IMR-90 (cell line): ENCODE results near the gene IL15RA. TPM values are rescaled to one million over a fixed set of nuclear protein-coding genes. Genes with fewer than 3 reads are reported as not detected.

Experiments used
- ATAC-seq: fragments of 200-7000 bp; cut with Tn5 transposase; 2 replicates; pipeline ENCODE4 v1.9.1; 2020; ENCODE audit warnings: low read depth, mild to moderate bottlenecking, moderate library complexity
- BruUV-seq: library from RNA; stranded (reverse); fragments of 400-500 nt; replicated peaks from 2 replicates; lab custom pipeline; 2021; lab: Mats Ljungman, UMichigan
- CTCF ChIA-PET: fragments of 300-600 bp; formaldehyde crosslinking; extraction: SDS; loops from one replicate; lab custom pipeline; 2021; ENCODE audit warnings: antibody characterized with exemption; lab: Yijun Ruan, JAX
- POLR2A ChIA-PET: fragments of 300-600 bp; sonication (Branson Sonifier 250); formaldehyde crosslinking; loops from one replicate; lab custom pipeline; 2022; ENCODE audit warnings: antibody characterized with exemption; ENCODE audit not compliant: unreplicated experiment; lab: Charles Lee
- DNase-seq: peaks from one replicate; pipeline ENCODE4 v3.0.0; 2013
- H2AFZ ChIP-seq: replicated peaks from 2 replicates; pipeline ENCODE3; 2013; ENCODE audit warnings: low read length, mild to moderate bottlenecking; ENCODE audit not compliant: poor library complexity
- H2AK5ac ChIP-seq: 2 replicates; pipeline ENCODE4 v1.6.1; 2013; ENCODE audit warnings: low read depth, low read length, inconsistent platforms
- H2AK9ac ChIP-seq: replicated peaks from 2 replicates; pipeline ENCODE3; 2013; ENCODE audit warnings: mild to moderate bottlenecking, low read depth, low read length, moderate library complexity; ENCODE audit not compliant: poor library complexity
- H2BK120ac ChIP-seq: 2 replicates; pipeline ENCODE4 v1.6.1; 2013; ENCODE audit warnings: low read depth, low read length, inconsistent platforms
- H2BK15ac ChIP-seq: 3 replicates; pipeline ENCODE4 v1.6.1; 2013; ENCODE audit warnings: low read depth, low read length, inconsistent platforms
- H2BK20ac ChIP-seq: 2 replicates; pipeline ENCODE4 v1.6.1; 2013; ENCODE audit warnings: low read depth, mild to moderate bottlenecking, inconsistent platforms, low read length, moderate library complexity
- H2BK5ac ChIP-seq: 2 replicates; pipeline ENCODE4 v1.6.1; 2013; ENCODE audit warnings: mild to moderate bottlenecking, low read depth, low read length, inconsistent platforms; ENCODE audit not compliant: poor library complexity, severe bottlenecking
- H3K14ac ChIP-seq: replicated peaks from 2 replicates; pipeline ENCODE4 v1.6.1; 2013; ENCODE audit warnings: low read depth, low read length, inconsistent platforms
- H3K18ac ChIP-seq: 2 replicates; pipeline ENCODE4 v1.6.1; 2013; ENCODE audit warnings: low read depth, low read length, control low read depth
- H3K23ac ChIP-seq: 2 replicates; pipeline ENCODE4 v1.6.1; 2013; ENCODE audit warnings: low read depth, low read length, inconsistent platforms
- H3K27ac ChIP-seq: 2 replicates; pipeline ENCODE4 v1.5.1; 2013; ENCODE audit warnings: mild to moderate bottlenecking, control low read depth, low read length; ENCODE audit not compliant: insufficient read depth
- H3K27me3 ChIP-seq: 2 replicates; pipeline ENCODE4 v1.6.1; 2013; ENCODE audit warnings: low read length; ENCODE audit not compliant: control insufficient read depth, insufficient read depth
- H3K36me3 ChIP-seq: 2 replicates; pipeline ENCODE4 v1.6.1; 2013; ENCODE audit warnings: low read length, mixed read lengths; ENCODE audit not compliant: control insufficient read depth, insufficient read depth
- H3K4ac ChIP-seq: 2 replicates; pipeline ENCODE4 v1.6.1; 2013; ENCODE audit warnings: low read depth, low read length, inconsistent platforms
- H3K4me1 ChIP-seq: 2 replicates; pipeline ENCODE4 v1.6.1; 2013; ENCODE audit warnings: low read length, mixed read lengths; ENCODE audit not compliant: control insufficient read depth, insufficient read depth
- H3K4me2 ChIP-seq: 2 replicates; pipeline ENCODE4 v1.6.1; 2013; ENCODE audit warnings: low read depth, mild to moderate bottlenecking, control low read depth, low read length, moderate library complexity
- H3K4me3 ChIP-seq: 2 replicates; pipeline ENCODE4 v1.5.1; 2013; ENCODE audit warnings: low read depth, mild to moderate bottlenecking, control low read depth, low read length, moderate library complexity; ENCODE audit not compliant: insufficient read depth
- H3K56ac ChIP-seq: 2 replicates; pipeline ENCODE4 v1.6.1; 2013; ENCODE audit warnings: low read length, inconsistent platforms; ENCODE audit not compliant: insufficient read depth; ENCODE audit errors: extremely low read depth
- H3K79me1 ChIP-seq, 2 experiments: 2 replicates each; pipeline ENCODE4 v1.6.1; 2013; ENCODE audit warnings: low read length in 2 of 2, inconsistent platforms in 1 of 2, low read depth in 1 of 2
- H3K9ac ChIP-seq: 2 replicates; pipeline ENCODE4 v1.6.1; 2013; ENCODE audit warnings: low read depth, low read length, control low read depth
- H3K9me1 ChIP-seq: 2 replicates; pipeline ENCODE4 v1.6.1; 2013; ENCODE audit warnings: low read length, inconsistent platforms; ENCODE audit not compliant: insufficient read depth
- H3K9me3 ChIP-seq: 2 replicates; pipeline ENCODE4 v1.6.1; 2013; ENCODE audit warnings: low read length; ENCODE audit not compliant: control insufficient read depth, insufficient read depth
- H4K20me1 ChIP-seq: 2 replicates; pipeline ENCODE4 v1.6.1; 2013; ENCODE audit warnings: low read length, inconsistent platforms; ENCODE audit not compliant: insufficient read depth
- H4K5ac ChIP-seq: 2 replicates; pipeline ENCODE4 v1.6.1; 2013; ENCODE audit warnings: mild to moderate bottlenecking, low read depth, low read length, control low read depth
- H4K8ac ChIP-seq, 2 experiments: 2 replicates each; pipeline ENCODE4 v1.6.1; 2013; ENCODE audit warnings: low read depth in 2 of 2, low read length in 2 of 2, control low read depth in 1 of 2, inconsistent platforms in 1 of 2
- H4K91ac ChIP-seq: 2 replicates; pipeline ENCODE4 v1.6.1; 2013; ENCODE audit warnings: low read depth, low read length, inconsistent platforms; ENCODE audit not compliant: insufficient read depth
- FOS ChIP-seq: fragments of 150-350 bp; IDR thresholded peaks from 2 replicates; pipeline ENCODE4 v1.6.1; 2016; ENCODE audit warnings: low read depth, low read length
- MAZ ChIP-seq: IDR thresholded peaks from 2 replicates; pipeline ENCODE4 v1.6.1; 2012; ENCODE audit warnings: low read depth, mild to moderate bottlenecking, low read length, improper control_type of control experiment, moderate library complexity, borderline replicate concordance
- RAD21 ChIP-seq: IDR thresholded peaks from 2 replicates; pipeline ENCODE4 v1.6.1; 2012; ENCODE audit warnings: low read length, improper control_type of control experiment
- SMC3 ChIP-seq: fragments of 150-350 bp; IDR thresholded peaks from 2 replicates; pipeline ENCODE4 v1.6.1; 2016; ENCODE audit warnings: low read depth, mild to moderate bottlenecking, antibody characterized with exemption, low read length, moderate library complexity
- WGBS, 2 experiments: methylation state at CpG; one replicate each; pipeline versions ENCODE4 v1.1.5 to v1.1.7; 2013; ENCODE audit warnings: missing lambda C conversion rate in 2 of 2; ENCODE audit not compliant: insufficient read length in 1 of 2; ENCODE audit errors: extremely low coverage in 2 of 2; 5-methylcytosine and 5-hydroxymethylcytosine counted together
- dilution Hi-C: fragments of 300-500 bp; cut with HindIII; formaldehyde crosslinking; loops from one replicate; pipeline ENCODE4 v1.14.3; 2018; ENCODE audit warnings: low sequenced_read_pairs; ENCODE audit not compliant: unreplicated experiment
- in situ Hi-C: fragments of 300-500 bp; cut with MboI; formaldehyde crosslinking; loops from 3 replicates; pipeline ENCODE4 v1.14.3; 2019; ENCODE audit warnings: low sequenced_read_pairs, inconsistent platforms, mixed read lengths
- intact Hi-C: fragments of 100-400 bp; cut with micrococcal nuclease; formaldehyde crosslinking; loops from 2 replicates; pipeline ENCODE4 v1.10.0; 2022
- polyA plus RNA-seq, 3 experiments: library from polyadenylated mRNA; depleted of rRNA; stranded (reverse); fragments of >200 nt; gene quantifications; 2 replicates each; pipeline ENCODE4 v1.2.3, GENCODE V29; 2012; ENCODE audit warnings: low replicate concordance in 1 of 3
- total RNA-seq: library from RNA; depleted of rRNA; stranded (reverse); fragments of >200 nt; gene quantifications from 2 replicates; pipeline ENCODE4 v1.2.3, GENCODE V29; 2012
- TF ChIP-seq, protein P1 (sequence below): conservative IDR thresholded peaks from 2 replicates; pipeline ENCODE4 v1.5.1; 2012; ENCODE audit warnings: mild to moderate bottlenecking, low read depth, low read length, improper control_type of control experiment

IL15RA gene
- total and polyA plus RNA-seq, 2 of the 4 experiments (the other 2 are of a cell fraction): 2.0 to 7.6 TPM

DNA sequence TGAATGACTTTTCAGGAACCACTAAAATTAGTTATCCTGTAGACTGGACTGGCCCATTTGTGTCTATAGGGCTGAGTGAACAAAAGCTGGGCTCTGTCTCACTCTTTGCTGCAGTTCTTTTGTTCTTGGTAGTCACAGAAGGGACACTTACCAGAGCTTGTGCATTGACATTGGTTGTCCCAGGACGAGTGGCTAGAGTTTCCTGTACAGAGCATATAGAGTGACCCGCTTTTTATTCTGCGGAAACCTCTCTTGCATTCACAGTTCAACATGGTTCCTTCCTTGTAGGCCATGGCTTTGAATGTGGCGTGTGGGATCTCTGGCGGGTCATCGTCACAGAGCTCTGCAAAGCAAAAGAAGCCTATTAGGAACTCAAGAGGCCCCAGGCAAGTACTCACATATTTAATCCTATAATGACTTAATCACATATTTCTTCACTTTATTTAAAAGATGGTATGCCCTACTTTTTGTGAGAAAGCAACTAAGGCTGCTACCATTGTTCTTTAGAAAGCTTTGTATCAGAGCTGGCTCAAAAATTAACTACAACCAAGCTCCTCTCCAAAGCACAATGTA is 48.4 kb upstream of the IL15RA start:
- Histone ChIP-seq H3K4me1 (no peaks in the 10 kb centered on the region; the same call in 1 of the 2 replicates), H4K91ac (no peak overlapping the region), H3K4me2 (no peak overlapping the region), H3K9me3 (no peaks in the 10 kb centered on the region), H3K27me3 (peaks cover 18% of the 10 kb centered on the region), H2AFZ (no peak overlapping the region), H3K4me3 (no peak overlapping the region), H2BK120ac (no peak overlapping the region), H2BK5ac (no peak overlapping the region), H4K5ac (no peak overlapping the region), H3K27ac (no peak overlapping the region), H2AK9ac (no peak overlapping the region), H2AK5ac (no peak overlapping the region), H3K56ac (no peak overlapping the region), H3K79me1 (no peaks in the 10 kb centered on the region), H3K9me1 (no peaks in the 10 kb centered on the region; the same call in 1 of the 2 replicates), H3K18ac (no peak overlapping the region), H4K20me1 (no peaks in the 10 kb centered on the region), H3K36me3 (no peaks in the 10 kb centered on the region), H3K4ac (no peak overlapping the region), H2BK20ac (no peak overlapping the region), H3K23ac (no peak overlapping the region), H3K9ac (no peak overlapping the region), H4K8ac (no peak overlapping the region), H3K14ac (no peak overlapping the region), H2BK15ac (no peak overlapping the region)
- DNase-seq: no peak
- dilution Hi-C loops (no loop called here), intact Hi-C loops (no loop called here), in situ Hi-C loops (no loop called here)
- no TSS peak for BruUV-seq
- WGBS, 2 experiments: no CpG with 5 or more reads among the region's 6 CpGs
- CTCF ChIA-PET: no interaction called here
- no peak for ATAC-seq
- POLR2A ChIA-PET: no interaction called here
- TF ChIP-seq, protein P1, sequence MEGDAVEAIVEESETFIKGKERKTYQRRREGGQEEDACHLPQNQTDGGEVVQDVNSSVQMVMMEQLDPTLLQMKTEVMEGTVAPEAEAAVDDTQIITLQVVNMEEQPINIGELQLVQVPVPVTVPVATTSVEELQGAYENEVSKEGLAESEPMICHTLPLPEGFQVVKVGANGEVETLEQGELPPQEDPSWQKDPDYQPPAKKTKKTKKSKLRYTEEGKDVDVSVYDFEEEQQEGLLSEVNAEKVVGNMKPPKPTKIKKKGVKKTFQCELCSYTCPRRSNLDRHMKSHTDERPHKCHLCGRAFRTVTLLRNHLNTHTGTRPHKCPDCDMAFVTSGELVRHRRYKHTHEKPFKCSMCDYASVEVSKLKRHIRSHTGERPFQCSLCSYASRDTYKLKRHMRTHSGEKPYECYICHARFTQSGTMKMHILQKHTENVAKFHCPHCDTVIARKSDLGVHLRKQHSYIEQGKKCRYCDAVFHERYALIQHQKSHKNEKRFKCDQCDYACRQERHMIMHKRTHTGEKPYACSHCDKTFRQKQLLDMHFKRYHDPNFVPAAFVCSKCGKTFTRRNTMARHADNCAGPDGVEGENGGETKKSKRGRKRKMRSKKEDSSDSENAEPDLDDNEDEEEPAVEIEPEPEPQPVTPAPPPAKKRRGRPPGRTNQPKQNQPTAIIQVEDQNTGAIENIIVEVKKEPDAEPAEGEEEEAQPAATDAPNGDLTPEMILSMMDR: no peak
- TF ChIP-seq RAD21 (no peak), FOS (no peak), SMC3 (no peak), MAZ (no peak)
